Body of pancreas (tissue), 4 donors: Measurements from ENCODE around the gene KLHL29. TPM values are rescaled to one million over a fixed set of nuclear protein-coding genes. Genes with fewer than 3 reads are reported as not detected.

ENCODE experiments used
- ATAC-seq: fragments of 150-250 bp; one replicate; pipeline ENCODE4 v1.9.1; 2016
- DNase-seq, 4 donors: peaks; one replicate each; pipeline ENCODE4 v3.0.0-alpha.2; 2019
- H3K27ac ChIP-seq, 4 donors: fragments of 200-600 bp; sonication (generic); 1 replicate in 3 of 4; 2 replicates in 1 of 4; pipeline versions ENCODE4 v1.5.1 to v1.6.1; 2016 to 2019; ENCODE audit warnings: mild to moderate bottlenecking in 1 of 4, mixed read lengths in 1 of 4, moderate library complexity in 1 of 4
- H3K27me3 ChIP-seq, 2 donors: fragments of 200-600 bp; sonication (generic); one replicate each; pipeline ENCODE4 v1.6.0; 2016; ENCODE audit warnings: mild to moderate bottlenecking in 1 of 2
- H3K36me3 ChIP-seq, 2 donors: fragments of 200-600 bp; sonication (generic); replicated peaks in 1 of 2; 2 replicates each; pipeline ENCODE4 v1.5.1; 2016; ENCODE audit warnings: low read depth in 2 of 2; ENCODE audit not compliant: insufficient read depth in 1 of 2
- H3K4me1 ChIP-seq: fragments of 200-600 bp; sonication (generic); one replicate; pipeline ENCODE4 v1.6.0; 2016
- H3K4me3 ChIP-seq, 2 donors: fragments of 200-600 bp; sonication (generic); 1 replicate in 1 of 2; 2 replicates in 1 of 2; pipeline ENCODE4 v1.5.1; 2016 to 2019
- H3K9me3 ChIP-seq, 3 donors: fragments of 200-600 bp; sonication (generic); 1 replicate in 2 of 3; 2 replicates in 1 of 3; pipeline ENCODE4 v1.5.1; 2016
- POLR2A ChIP-seq, 3 donors: fragments of 450-650 bp; IDR thresholded peaks; one replicate each; pipeline ENCODE4 v1.6.1; 2016; ENCODE audit warnings: antibody characterized with exemption in 3 of 3, mild to moderate bottlenecking in 2 of 3
- WGBS, 2 donors: methylation state at CpG; one replicate each; pipeline ENCODE4 v1.1.5; 2017; 5-methylcytosine and 5-hydroxymethylcytosine counted together
- intact Hi-C: fragments of 100-400 bp; cut with DNase I; formaldehyde crosslinking; loops from one replicate; pipeline ENCODE4 v1.15.1; 2023
- total RNA-seq, 2 donors: library from RNA; depleted of rRNA; stranded (reverse); fragments of >200 nt; gene quantifications; one replicate each; pipeline ENCODE4 v1.1.0, GENCODE V29; 2016
- TF ChIP-seq, protein P1 (sequence below), 7 experiments: fragments of 450-650 bp in 4 of 7; fragments of 200-600 bp in 3 of 7; sonication (generic) in 3 of 7; IDR thresholded peaks; one replicate each; pipeline ENCODE4 v1.5.1; 2016 to 2019; ENCODE audit warnings: antibody characterized with exemption in 7 of 7

Gene KLHL29
- total RNA-seq, 2 donors from 2014 or later = 4.0 to 4.4 TPM

DNA sequence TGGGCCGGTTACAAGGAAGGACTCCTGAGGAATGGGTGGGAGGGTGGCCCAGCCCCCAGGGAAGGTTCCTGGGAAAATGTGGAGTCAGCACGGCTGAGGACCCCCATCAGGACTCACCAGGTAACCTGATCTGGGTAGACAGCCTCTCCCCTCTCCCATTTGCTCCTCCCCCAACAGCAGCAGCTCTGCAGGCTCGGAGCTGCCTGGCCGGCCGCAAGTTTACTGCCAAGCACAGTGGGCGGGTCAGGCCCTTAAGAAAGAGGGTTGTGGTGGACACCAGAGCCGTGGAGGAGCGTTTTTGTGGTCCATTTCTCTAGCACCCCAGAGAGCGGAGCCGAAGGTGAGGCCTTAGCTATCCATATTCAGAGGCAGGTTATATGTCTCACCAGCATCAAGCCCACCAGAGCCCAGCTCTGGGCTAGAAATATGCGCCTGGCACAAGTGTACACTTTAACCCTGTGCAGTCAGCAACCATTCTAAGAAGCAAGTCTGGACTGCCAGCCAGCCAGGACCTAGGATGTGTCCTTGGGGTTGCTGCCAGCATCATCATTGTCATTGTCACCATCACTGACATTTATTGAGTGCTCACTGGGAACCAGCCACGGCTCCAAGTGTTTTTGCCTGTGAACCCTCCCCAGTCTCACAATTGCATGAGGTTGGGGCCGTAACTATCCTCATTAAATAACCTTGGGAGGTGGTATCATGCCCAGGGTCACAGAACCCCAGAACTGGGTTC is 190.1 kb downstream of the KLHL29 start:
- no peak overlapping the region for H3K4me3 ChIP-seq
- ATAC-seq = no peak
- H3K27me3 ChIP-seq = no peaks in the 10 kb centered on the region
- no peaks in the 10 kb centered on the region for H3K9me3 ChIP-seq
- TF ChIP-seq, protein P1, sequence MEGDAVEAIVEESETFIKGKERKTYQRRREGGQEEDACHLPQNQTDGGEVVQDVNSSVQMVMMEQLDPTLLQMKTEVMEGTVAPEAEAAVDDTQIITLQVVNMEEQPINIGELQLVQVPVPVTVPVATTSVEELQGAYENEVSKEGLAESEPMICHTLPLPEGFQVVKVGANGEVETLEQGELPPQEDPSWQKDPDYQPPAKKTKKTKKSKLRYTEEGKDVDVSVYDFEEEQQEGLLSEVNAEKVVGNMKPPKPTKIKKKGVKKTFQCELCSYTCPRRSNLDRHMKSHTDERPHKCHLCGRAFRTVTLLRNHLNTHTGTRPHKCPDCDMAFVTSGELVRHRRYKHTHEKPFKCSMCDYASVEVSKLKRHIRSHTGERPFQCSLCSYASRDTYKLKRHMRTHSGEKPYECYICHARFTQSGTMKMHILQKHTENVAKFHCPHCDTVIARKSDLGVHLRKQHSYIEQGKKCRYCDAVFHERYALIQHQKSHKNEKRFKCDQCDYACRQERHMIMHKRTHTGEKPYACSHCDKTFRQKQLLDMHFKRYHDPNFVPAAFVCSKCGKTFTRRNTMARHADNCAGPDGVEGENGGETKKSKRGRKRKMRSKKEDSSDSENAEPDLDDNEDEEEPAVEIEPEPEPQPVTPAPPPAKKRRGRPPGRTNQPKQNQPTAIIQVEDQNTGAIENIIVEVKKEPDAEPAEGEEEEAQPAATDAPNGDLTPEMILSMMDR (IDR thresholded peaks at IDR 0.05) = no peak
- no peak for TF ChIP-seq POLR2A (IDR thresholded peaks at IDR 0.05)
- H3K36me3 ChIP-seq = no peaks in the 10 kb centered on the region
- intact Hi-C loops = no loop called here
- no peak for DNase-seq
- WGBS, 2 donors = 57 to 58% methylated on average over 11 to 13 of the region's 13 CpGs
- no peak overlapping the region for H3K27ac ChIP-seq
- H3K4me1 ChIP-seq = no peaks in the 10 kb centered on the region

- DNase-seq = no peak
- Histone ChIP-seq H3K36me3 (no peaks in the 10 kb centered on the region), H3K27me3 (no peaks in the 10 kb centered on the region), H3K9me3 (no peaks in the 10 kb centered on the region), H3K27ac (no peak overlapping the region), H3K4me3 (no peak overlapping the region), H3K4me1 (no peaks in the 10 kb centered on the region)
- TF ChIP-seq, protein P1 (IDR thresholded peaks at IDR 0.05) = no peak
- TF ChIP-seq POLR2A (IDR thresholded peaks at IDR 0.05) = no peak
- ATAC-seq = no peak
- intact Hi-C loops = no loop called here
- WGBS, 2 donors = 74 to 77% methylated on average over 11 of the region's 11 CpGs
Observed at GRCh38 chr2:23578964-23579671, 194.1 kb downstream of the KLHL29 start.

- no peaks in the 10 kb centered on the region for H3K4me1 ChIP-seq
- TF ChIP-seq, protein P1 (IDR thresholded peaks at IDR 0.05) = no peak
- TF ChIP-seq POLR2A (IDR thresholded peaks at IDR 0.05) = no peak
- H3K9me3 ChIP-seq = no peaks in the 10 kb centered on the region
- no peak overlapping the region for H3K27ac ChIP-seq
- intact Hi-C loops = no loop called here
- H3K36me3 ChIP-seq = no peaks in the 10 kb centered on the region
- no peaks in the 10 kb centered on the region for H3K27me3 ChIP-seq
- 76 to 90% methylated on average over 5 of the region's 5 CpGs for WGBS, 2 donors
- ATAC-seq (no peak), DNase-seq (no peak)
- H3K4me3 ChIP-seq = no peak overlapping the region
Observed at GRCh38 chr2:23579674-23580073, 194.7 kb downstream of the KLHL29 start.

GRCh38 chr2:23583467-23583866 is 198.5 kb downstream of the KLHL29 start:
- Histone ChIP-seq H3K36me3 (no peaks in the 10 kb centered on the region), H3K9me3 (no peaks in the 10 kb centered on the region), H3K27ac (no peak overlapping the region), H3K27me3 (no peaks in the 10 kb centered on the region), H3K4me1 (no peaks in the 10 kb centered on the region), H3K4me3 (no peak overlapping the region)
- WGBS, 2 donors = 89 to 92% methylated on average over 8 of the region's 8 CpGs
- intact Hi-C loops = no loop called here
- ATAC-seq (no peak), DNase-seq (no peak)
- TF ChIP-seq, protein P1 (IDR thresholded peaks at IDR 0.05) = no peak
- TF ChIP-seq POLR2A (IDR thresholded peaks at IDR 0.05) = no peak
